Glomerular endothelial cell (primary cell): ENCODE results near the gene SRP19. TPM values are rescaled to one million over a fixed set of nuclear protein-coding genes. Genes with fewer than 3 reads are reported as not detected.
"Not testable (repeated sequence)": the region's sequence is repeated elsewhere in the genome, so short reads cannot be mapped to it uniquely, and the experiment has no call there.

ENCODE experiments used
- DNase-seq: peaks from one replicate; pipeline ENCODE4 v3.0.0-alpha.2; 2011; ENCODE audit warnings: low read depth, low spot score; ENCODE audit errors: extremely low read depth
- total RNA-seq: library from RNA; depleted of rRNA; stranded (reverse); fragments of >200 nt; gene quantifications from 2 replicates; pipeline ENCODE4 v1.2.3, GENCODE V29; 2015

SRP19 gene
- total RNA-seq, 1 donor from 2014 or later, result 96.0 TPM

DNA sequence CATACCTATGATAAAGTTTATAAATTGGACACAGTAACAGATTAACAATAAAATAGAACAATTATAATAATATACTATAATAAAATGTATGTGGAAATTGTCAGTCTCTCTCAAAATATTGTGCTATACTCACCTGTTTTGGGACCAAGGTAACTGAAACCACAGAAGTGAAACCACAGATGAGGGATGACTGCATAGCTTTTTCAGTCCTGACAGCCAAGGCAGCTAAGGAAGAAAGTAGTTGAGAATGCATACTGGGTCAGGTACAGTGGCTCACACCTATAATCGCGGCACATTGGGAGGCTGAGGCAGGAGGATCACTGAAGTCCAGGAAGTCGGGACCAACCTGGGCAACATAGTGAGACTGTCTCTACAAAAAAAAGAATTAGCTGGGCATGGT, 8.9 kb downstream of the SRP19 start:
- DNase-seq, result no peak

DNA sequence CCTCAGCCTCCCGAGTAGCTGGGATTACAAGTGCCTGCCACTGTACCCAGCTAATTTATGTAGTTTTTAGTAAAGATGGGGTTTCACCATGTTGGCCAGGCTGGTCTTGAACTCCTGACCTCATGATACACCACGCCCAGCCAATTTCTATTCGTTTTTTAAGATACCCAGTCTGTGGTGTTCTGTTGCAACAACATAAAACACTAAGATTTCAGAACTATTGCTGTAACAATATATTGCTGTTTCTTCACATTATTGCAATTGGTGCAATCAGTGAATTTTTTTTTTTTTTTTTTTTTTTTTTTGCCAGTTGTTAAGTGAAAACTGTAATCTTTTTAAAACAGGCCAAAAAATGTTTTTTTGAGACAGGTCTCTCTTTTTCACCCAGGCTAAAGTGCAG, 9.9 kb downstream of the SRP19 start:
- DNase-seq, result no peak

DNA sequence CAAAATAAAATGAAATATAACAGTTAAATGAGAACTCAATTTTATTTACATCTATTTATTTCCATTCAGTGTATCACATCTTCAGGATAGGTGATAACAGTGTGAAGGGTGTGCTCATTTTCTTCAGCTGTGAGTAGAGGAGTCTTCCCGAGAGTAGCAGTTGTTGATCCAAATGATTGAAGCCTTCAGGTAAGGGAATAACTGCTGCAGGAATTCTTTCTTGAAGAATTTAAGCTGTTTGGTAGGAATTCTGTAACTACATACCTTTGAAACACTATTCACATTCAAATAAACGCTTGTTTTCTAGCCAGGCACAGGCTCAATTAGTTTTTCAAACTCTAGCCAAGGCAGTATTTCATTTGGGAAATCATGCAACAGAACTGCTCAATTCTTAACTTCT, 15.3 kb downstream of the SRP19 start:
- DNase-seq, result no peak

DNA sequence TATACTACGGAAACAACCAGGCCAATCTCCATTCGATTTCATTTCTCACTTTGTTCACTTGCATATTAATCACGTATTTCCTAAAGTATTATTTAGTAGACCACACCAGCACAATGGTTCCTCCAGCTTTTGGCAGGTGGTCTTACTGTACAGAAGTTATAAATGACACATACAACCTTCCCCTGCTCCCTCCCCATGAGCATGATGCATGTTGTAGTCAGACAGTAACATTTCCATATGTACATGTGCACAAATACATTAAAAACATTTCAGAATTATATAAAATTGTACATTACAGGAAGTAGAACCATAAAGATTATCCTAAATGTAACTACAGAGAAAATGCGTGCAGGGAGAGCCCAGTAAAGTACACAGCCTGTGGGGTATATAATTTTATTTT, 17.0 kb downstream of the SRP19 start:
- DNase-seq, result no peak

DNA sequence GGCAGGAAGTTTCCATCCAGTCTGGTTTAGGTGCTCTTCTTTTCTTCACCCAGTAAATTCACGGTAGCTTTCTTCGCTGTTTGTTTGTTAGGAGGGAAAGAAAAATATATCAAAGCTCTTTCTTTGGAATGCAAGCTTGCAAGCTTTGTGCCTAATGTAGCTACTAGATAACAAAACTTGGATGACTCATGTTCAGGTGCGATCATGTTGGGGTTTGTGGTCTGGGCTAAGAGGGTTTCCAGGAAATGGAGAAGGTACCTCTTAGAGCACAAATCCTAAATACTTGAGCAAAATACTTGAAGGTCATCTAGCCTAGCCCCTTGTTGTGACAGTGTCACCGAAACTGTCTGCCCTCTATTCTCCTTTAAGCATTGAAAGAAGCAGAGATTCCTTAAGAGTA, 17.7 kb downstream of the SRP19 start:
- no peak for DNase-seq

DNA sequence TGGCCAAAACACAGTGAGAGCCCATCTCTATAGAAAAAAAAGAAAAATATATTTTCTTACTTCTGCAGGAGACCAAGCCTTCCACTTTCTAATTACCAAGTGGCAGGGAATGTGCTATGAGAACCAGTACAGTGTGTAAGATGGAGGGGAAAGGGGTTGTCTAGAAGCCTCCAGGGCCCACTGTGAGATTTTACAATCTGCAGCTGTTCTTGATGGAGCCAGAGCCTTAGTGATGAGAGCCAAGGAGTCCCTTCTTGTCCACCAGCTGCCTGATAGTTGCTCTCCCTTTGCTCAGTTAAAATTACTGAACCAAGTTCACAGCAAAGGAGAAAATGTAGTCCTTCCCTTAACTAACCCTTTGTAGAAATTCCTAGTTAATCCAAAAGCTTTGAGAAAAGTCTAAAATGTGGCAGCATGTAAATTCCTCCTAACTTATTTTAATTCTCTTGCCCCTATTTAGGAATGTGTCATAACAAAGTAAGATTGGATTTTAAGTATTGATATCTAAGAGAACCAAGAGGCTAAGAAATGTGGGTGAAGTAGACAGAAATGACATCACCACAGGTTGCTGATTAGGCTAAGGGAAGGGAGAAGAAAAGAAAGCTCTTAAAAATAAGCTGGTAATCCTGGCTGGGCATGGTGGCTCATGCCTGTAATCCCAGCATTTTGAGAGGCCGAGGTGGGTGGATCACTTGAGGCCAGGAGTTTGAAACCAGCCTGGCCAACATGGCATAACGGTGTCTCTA, 19.3 kb downstream of the SRP19 start:
- DNase-seq, result no peak

DNA sequence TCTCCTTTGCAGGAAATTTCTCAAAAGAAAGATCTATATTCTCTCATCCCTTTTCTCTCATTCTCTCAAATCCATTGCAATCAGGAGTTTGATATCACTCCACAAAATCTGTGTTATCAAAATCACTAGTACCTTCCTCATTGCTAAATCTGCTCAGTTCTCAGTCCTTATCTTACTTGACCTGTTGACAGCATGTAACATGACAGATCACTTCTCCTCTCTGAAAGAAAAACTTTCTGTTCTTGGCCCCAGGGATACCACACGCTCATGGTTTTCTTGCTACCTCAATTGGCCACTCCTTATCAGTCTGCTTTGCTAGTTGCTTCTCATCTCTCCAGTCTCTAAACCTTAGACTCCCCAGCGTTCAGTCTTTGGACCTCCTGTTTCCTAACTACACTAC, 22.1 kb downstream of the SRP19 start:
- DNase-seq, result no peak

DNA sequence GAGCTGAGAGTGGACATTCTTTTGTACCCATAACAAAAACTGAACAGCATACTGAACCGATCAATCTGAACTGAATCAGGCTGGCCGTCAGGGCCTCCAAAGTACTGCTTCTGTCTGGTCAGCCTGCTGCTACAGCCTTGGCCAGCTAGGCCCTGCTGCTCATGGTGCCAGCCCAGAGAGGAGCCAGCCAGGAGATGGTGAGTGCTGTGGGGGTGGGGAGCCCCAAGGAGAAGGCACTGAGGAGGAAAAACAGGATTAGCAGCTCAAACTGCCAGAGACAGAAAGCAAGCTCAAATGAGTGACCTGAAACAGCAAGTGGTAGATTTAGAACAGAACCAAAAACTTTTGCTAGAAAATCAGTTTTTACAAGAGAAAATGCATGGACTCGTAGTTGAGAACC, 23.9 kb downstream of the SRP19 start:
- DNase-seq, result no peak

DNA sequence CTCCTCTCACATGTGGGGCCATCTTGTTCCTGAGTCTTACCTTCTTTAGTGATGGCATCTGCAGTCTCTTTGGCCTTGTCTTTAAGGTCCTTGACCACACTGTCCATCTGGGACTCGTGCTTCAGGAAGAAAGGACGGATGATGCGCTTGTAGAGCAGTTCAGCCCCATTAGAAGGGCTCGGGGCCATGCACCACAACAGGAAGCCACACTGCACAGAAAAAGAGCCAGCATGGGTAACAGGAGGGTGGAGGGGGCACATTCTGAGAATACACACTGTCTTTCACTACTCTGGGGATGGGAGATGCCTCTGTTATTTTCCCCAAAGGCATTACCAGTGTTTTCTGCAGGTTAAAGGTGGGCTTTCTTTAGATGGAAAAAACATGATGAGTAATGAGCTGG, 25.9 kb downstream of the SRP19 start:
- DNase-seq, result no peak

DNA sequence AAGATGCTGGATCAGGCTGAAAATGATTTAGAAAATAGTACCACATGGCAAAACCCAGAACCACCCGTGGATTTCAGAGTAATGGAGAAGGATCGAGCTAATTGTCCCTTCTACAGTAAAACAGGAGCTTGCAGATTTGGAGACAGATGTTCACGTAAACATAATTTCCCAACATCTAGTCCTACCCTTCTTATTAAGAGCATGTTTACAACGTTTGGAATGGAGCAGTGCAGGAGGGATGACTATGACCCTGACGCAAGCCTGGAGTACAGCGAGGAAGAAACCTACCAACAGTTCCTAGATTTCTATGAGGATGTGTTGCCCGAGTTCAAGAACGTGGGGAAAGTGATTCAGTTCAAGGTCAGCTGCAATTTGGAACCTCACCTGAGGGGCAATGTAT, 31.0 kb downstream of the SRP19 start:
- DNase-seq, result not testable (repeated sequence)

DNA sequence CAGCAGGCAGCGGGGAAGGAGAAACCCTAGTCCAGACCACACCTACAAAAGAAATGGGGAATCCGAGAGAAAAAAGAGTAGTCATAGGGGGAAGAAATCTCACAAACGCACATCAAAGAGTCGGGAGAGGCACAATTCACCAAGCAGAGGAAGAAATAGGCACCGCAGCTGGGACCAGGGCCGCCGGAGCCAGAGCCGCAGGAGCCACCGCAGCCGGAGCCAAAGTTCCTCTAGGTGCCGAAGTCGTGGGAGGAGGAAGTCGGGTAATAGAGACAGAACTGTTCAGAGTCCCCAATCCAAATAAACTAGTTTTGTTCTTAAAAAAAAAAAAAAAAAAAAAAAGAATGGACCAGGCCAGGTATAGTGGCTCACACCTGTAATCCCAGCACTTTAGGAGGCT, 31.7 kb downstream of the SRP19 start:
- DNase-seq, result no peak

DNA sequence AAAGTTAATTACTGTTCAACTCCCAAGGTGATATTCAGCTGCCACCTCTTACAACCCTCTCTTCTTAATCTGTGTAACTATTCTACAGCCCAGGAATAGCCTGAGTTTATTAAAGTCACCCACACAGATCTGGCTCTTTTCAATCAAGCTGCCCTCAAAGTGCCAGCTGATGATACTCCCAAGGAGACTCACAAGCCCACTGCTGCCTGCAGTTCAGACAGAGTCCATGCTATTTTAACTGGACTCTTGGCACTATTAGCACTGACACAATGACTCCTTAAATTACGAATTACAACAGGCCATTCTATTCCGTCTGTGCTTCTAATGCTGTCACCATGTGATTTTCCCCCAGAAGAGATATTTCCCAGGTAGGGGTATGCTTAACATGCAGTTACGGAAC, 34.6 kb downstream of the SRP19 start:
- DNase-seq, result no peak

DNA sequence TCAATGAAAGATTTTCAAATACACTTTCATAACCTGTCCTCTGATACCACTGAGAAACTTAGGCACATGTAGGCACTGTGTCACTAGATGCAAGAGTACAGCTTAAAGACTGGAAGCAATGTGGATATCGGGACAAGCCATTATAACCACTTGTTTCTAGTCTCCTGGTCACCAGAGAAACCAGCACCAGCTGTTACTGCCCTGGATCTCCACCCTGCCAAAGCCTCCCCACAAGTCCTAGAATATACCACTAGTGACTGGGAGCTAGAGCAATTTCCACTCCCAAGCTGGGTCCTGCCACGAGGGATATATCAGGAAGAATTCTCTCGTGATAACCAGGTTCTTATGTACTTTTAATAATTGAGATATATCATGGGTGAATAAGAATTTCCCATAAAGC, 41.5 kb downstream of the SRP19 start:
- no peak for DNase-seq

DNA sequence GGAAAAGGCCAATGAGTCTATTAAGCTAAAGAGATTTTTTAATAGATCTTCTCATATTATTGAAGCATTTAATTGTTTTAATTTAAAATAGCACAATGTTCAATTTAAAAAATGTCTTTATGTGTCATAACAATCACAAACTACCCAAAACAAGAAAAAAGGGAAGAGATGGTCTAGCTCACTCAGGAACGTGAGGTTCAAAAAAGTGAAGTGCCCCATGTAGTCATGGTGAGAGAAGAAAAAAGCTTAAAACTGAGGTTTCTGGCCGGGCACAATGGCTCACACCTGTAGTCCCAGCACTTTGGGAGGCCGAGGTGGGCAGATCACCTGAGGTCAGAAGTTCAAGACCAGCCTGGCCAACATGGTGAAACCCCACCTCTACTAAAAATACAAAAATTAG, 43.9 kb downstream of the SRP19 start:
- DNase-seq, result not testable (repeated sequence)

DNA sequence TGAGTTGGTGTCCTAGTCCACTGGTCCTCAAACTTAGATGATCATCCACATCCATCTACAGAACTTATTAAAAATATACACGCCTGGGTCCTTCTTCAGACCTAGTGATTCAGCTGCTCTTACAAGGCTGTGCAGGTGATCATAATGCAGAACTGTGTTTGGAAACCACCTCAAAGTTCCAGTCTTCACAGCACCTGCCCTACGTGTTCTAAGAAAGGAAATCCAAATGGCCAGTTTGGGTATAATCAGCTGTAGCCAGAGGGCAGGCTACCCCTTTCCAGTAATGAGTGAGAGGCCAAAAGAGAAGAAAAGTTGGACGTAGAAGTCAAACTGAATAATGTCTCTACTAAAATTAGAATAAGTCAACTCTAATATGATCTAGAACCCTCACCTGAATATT, 45.5 kb downstream of the SRP19 start:
- DNase-seq, result no peak

DNA sequence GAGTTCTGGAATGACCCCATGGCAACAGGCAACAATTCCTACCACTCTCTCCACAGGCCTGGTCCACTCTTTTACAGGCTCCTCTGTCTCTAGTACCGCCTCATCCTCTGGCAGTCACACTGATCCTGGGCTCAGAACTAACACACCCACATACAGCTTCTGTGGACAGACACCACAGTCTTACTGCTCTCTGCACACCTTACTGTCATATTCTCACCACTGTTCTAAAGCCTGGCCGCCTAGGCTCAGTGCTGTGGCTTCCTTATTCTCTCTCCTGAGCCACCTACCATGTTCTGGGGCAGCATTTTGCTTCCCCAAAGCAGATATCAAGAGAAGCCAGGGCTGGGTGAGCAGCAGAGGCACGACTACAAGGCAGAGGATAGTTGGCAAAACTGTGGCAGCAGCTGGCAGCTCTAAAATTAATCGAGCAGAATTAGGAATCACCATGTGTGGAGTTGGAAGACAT, 46.1 kb downstream of the SRP19 start:
- no peak for DNase-seq

DNA sequence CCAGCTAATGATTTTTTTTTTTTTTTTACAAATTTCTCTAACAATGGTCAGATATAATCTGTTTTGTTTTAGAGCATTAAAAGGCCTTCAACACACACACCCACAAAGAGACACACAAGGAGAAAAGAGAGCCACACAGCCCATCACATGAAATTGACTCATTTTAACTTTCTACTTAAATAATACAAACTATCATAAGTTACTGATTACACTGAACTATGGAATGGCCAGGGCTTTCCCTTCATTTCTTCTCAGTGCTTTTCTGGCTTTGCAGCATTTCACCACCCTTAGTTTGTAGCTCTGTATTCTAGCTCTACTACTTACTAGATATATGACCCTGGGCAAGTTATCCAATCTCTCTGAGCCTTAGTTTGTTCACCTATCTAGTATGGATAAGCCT, 47.8 kb downstream of the SRP19 start:
- DNase-seq, result no peak

DNA sequence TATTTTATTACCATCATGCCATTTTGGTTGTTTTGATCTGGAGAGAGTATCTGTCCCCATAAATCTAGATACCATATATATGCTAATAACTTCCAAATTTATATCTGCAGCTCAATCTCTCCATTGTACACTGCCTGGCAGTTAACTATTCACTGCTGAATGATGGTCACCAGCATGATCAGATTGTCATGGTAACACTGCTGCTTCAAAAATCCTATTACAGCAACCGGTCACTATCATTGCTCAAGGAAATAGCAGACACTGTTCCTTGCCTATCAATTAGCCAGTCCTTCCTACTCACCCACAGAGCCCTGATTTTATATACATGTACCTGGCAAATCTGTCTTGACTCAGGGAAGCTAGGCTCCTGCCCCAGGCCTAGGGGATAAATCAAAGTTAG, 49.4 kb downstream of the SRP19 start:
- no peak for DNase-seq

DNA sequence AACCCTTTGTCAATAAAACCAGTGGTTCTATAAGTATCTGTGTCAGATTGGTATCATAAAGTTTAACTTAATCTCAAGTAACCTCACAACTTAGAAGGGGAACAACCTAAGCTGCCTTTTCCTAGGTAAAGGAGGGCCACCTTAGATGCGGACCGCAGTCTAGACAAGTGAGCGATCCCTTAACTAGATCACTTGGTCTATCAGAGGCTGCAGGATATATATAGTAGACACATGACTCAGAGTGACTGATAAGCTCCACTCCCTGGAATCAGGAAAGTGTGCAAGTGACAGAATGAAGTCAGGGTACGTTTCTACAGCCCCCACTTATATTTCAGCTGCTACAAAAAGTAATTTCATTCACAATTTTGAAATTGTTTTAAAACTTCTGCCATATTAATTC, 53.5 kb downstream of the SRP19 start:
- DNase-seq, result no peak

DNA sequence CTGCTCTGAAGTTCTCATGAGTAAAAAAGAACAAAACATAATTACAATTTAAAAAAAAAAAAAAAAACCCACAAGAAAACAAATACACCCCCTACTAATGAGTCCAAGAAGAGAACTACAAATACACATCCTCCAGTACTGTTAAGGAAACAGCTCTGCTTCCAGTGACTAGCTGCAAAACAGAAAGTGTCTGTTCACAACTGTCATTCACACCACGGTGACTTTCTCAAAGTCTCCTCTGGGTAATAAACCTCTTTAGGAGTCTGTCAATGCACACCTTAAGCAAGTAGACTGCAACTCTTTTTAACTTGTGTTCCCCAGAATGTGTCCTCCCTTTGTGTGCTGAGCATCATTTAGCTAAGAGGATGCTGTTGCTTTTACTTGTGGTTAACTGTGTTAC, 54.7 kb downstream of the SRP19 start:
- DNase-seq, result no peak

DNA sequence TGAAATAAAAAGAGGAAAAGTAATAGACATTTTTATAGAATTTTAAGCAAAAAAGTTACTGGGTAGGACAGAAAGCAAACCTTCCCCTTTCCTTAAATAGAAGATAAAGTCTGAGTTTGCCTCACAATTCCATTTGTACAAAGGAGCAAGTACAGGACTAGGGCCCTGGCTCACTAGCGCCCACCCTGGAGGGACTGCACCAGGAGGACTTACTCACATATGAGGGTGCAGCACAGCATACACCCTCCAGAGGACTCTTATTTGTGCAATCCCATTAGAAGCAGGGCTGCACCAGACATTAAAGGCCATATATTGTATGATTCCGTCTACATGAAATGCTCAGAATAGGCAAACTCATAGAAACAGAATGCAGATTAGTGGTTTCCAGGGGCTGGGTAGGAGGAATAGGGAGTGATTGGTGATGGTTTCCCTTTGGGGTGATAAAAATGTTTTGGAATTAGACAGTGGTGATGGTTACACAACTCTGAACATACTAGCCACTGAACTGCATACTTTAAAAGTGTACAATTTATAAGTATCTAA, 56.4 kb downstream of the SRP19 start:
- no peak for DNase-seq

DNA sequence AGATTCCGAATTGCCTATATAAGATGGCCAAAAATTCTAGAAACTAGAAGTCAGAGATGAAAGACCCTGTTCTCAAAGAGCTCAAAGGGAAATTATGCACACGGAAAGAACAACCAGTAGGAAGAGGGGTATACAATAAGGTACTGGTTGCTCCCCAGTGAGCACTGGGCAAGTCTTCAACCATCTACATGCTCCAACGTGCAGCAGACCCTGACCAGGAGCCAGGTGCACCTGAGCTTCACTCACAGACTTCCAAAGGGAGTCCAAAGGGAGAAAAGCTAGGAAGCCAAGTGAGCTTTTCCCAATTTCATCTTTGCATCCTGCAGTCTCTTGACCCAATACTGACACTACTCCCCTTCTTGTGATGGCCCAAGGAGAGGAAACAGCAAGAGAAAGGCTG, 57.0 kb downstream of the SRP19 start:
- no peak for DNase-seq

DNA sequence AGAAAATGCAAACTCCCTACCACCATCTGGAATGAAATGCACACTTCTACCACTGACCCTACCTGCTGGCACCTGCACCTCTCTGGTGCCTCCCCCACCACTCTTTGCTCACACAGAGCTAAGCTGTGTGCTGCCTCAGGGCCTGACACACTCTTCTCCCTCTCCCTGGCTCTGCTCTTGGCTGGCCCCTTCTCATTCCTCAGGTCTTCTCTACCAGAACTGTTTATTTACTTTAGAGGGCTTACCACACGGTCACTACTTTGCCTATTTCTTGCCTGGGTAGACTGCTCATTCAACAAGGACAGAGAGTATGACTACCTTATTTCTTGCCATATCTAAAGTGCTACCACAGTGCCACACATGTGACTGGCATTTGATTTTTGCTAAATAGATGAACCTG, 57.6 kb downstream of the SRP19 start:
- DNase-seq, result no peak
